H9 (cell line): ENCODE results near the gene PDZRN4. TPM values are rescaled to one million over a fixed set of nuclear protein-coding genes. Genes with fewer than 3 reads are reported as not detected.
"Not testable (repeated sequence)": the region's sequence is repeated elsewhere in the genome, so short reads cannot be mapped to it uniquely, and the experiment has no call there.

Experiments used
- DNase-seq: peaks from one replicate; pipeline ENCODE4 v3.0.0-alpha.2; 2017
- H2AFZ ChIP-seq: one replicate; pipeline ENCODE4 v1.6.1; 2013; ENCODE audit warnings: mild to moderate bottlenecking, low read length, control low read depth, moderate library complexity
- H2AK5ac ChIP-seq: 2 replicates; pipeline ENCODE4 v1.6.1; 2013; ENCODE audit warnings: low read length, control low read depth, mixed read lengths; ENCODE audit not compliant: insufficient read length
- H2BK120ac ChIP-seq: one replicate; pipeline ENCODE4 v1.6.1; 2013; ENCODE audit warnings: low read depth, mild to moderate bottlenecking, low read length, control low read depth, inconsistent platforms; ENCODE audit not compliant: poor library complexity, severe bottlenecking
- H2BK12ac ChIP-seq: 2 replicates; pipeline ENCODE4 v1.6.1; 2013; ENCODE audit warnings: low read length, control low read depth, mixed read lengths, low read depth; ENCODE audit not compliant: insufficient read length
- H2BK15ac ChIP-seq: 2 replicates; pipeline ENCODE4 v1.6.1; 2013; ENCODE audit warnings: low read depth, low read length, control low read depth
- H2BK20ac ChIP-seq: one replicate; pipeline ENCODE4 v1.6.1; 2013; ENCODE audit warnings: low read depth, mild to moderate bottlenecking, low read length, control low read depth, inconsistent platforms; ENCODE audit not compliant: poor library complexity, severe bottlenecking
- H2BK5ac ChIP-seq: 2 replicates; pipeline ENCODE4 v1.6.1; 2013; ENCODE audit warnings: low read length, control low read depth, mixed read lengths; ENCODE audit not compliant: insufficient read length
- H3K14ac ChIP-seq: 2 replicates; pipeline ENCODE4 v1.6.1; 2013; ENCODE audit warnings: low read length, control low read depth; ENCODE audit not compliant: insufficient read depth
- H3K18ac ChIP-seq: 2 replicates; pipeline ENCODE4 v1.6.1; 2013; ENCODE audit warnings: low read depth, mild to moderate bottlenecking, mixed read lengths, low read length, control low read depth; ENCODE audit not compliant: insufficient read length
- H3K23ac ChIP-seq: 2 replicates; pipeline ENCODE4 v1.6.1; 2013; ENCODE audit warnings: low read length, control low read depth, mixed read lengths, low read depth; ENCODE audit not compliant: insufficient read length
- H3K23me2 ChIP-seq: 2 replicates; pipeline ENCODE4 v1.6.1; 2013; ENCODE audit warnings: low read depth, mild to moderate bottlenecking, mixed read lengths, low read length, control low read depth; ENCODE audit not compliant: insufficient read length, poor library complexity, severe bottlenecking
- H3K27ac ChIP-seq: 2 replicates; pipeline ENCODE4 v1.5.1; 2013; ENCODE audit warnings: low read length, control low read depth, mixed read lengths, low read depth; ENCODE audit not compliant: insufficient read length
- H3K27me3 ChIP-seq: 2 replicates; pipeline ENCODE4 v1.6.1; 2013; ENCODE audit warnings: low read length, control low read depth, inconsistent platforms; ENCODE audit not compliant: insufficient read depth
- H3K4ac ChIP-seq: 2 replicates; pipeline ENCODE4 v1.6.1; 2013; ENCODE audit warnings: low read depth, mild to moderate bottlenecking, control low read depth, inconsistent platforms, low read length, moderate library complexity
- H3K4me1 ChIP-seq: 2 replicates; pipeline ENCODE4 v1.6.1; 2013; ENCODE audit warnings: low read length, control low read depth, inconsistent platforms; ENCODE audit not compliant: insufficient read depth
- H3K4me2 ChIP-seq: 2 replicates; pipeline ENCODE4 v1.6.1; 2013; ENCODE audit warnings: low read length, control low read depth, mixed read lengths; ENCODE audit not compliant: insufficient read length, insufficient read depth
- H3K56ac ChIP-seq: 2 replicates; pipeline ENCODE4 v1.6.1; 2013; ENCODE audit warnings: low read depth, mild to moderate bottlenecking, mixed read lengths, low read length, control low read depth; ENCODE audit not compliant: insufficient read length
- H3K79me1 ChIP-seq: 2 replicates; pipeline ENCODE4 v1.6.1; 2013; ENCODE audit warnings: low read depth, mild to moderate bottlenecking, moderate library complexity, low read length, control low read depth, inconsistent platforms; ENCODE audit not compliant: insufficient read depth, poor library complexity, severe bottlenecking
- H3K79me2 ChIP-seq: 2 replicates; pipeline ENCODE4 v1.6.1; 2013; ENCODE audit warnings: low read length, control low read depth, inconsistent platforms; ENCODE audit not compliant: insufficient read depth
- H3K9ac ChIP-seq: 2 replicates; pipeline ENCODE4 v1.6.1; 2013; ENCODE audit warnings: low read length, control low read depth, mixed read lengths; ENCODE audit not compliant: insufficient read length; ENCODE audit errors: extremely low read depth
- H3K9me3 ChIP-seq: one replicate; pipeline ENCODE4 v1.6.1; 2013; ENCODE audit warnings: low read depth, low read length, inconsistent platforms; ENCODE audit not compliant: control insufficient read depth
- H3T11ph ChIP-seq: one replicate; pipeline ENCODE4 v1.6.1; 2013; ENCODE audit warnings: mild to moderate bottlenecking, low read length, control low read depth, inconsistent platforms
- H4K20me1 ChIP-seq: one replicate; pipeline ENCODE4 v1.6.1; 2013; ENCODE audit not compliant: control insufficient read depth, insufficient read length, insufficient read depth
- H4K5ac ChIP-seq: 2 replicates; pipeline ENCODE4 v1.6.1; 2013; ENCODE audit warnings: low read depth, mild to moderate bottlenecking, mixed read lengths, low read length, control low read depth; ENCODE audit not compliant: insufficient read length
- H4K8ac ChIP-seq: replicated peaks from 2 replicates; pipeline ENCODE4 v1.6.1; 2013; ENCODE audit warnings: low read length, control low read depth, mixed read lengths, low read depth; ENCODE audit not compliant: insufficient read length
- H4K91ac ChIP-seq: 2 replicates; pipeline ENCODE4 v1.6.1; 2013; ENCODE audit warnings: low read depth, mild to moderate bottlenecking, moderate library complexity, mixed read lengths, low read length, control low read depth; ENCODE audit not compliant: insufficient read length
- H3K27ac Mint-ChIP-seq, 3 experiments: 2 replicates in 2 of 3; 3 replicates in 1 of 3; pipeline ENCODE4 v1.8.0; 2020 to 2021; ENCODE audit warnings: mixed read lengths in 3 of 3, mild to moderate bottlenecking in 1 of 3, moderate library complexity in 1 of 3
- H3K27me3 Mint-ChIP-seq: 2 replicates; pipeline ENCODE4 v1.8.0; 2021; ENCODE audit warnings: low read depth, mild to moderate bottlenecking, moderate library complexity, mixed read lengths
- H3K36me3 Mint-ChIP-seq, 3 experiments: 2 replicates in 2 of 3; 3 replicates in 1 of 3; pipeline ENCODE4 v1.8.0; 2020 to 2021; ENCODE audit warnings: low read depth in 3 of 3, mixed read lengths in 3 of 3; ENCODE audit not compliant: insufficient read depth in 1 of 3
- H3K4me1 Mint-ChIP-seq, 2 experiments: 2 replicates each; pipeline ENCODE4 v1.8.0; 2020; ENCODE audit warnings: mixed read lengths in 2 of 2
- H3K4me3 Mint-ChIP-seq, 2 experiments: 2 replicates in 1 of 2; 3 replicates in 1 of 2; pipeline ENCODE4 v1.8.0; 2020 to 2021; ENCODE audit warnings: mild to moderate bottlenecking in 2 of 2, mixed read lengths in 2 of 2, moderate library complexity in 1 of 2
- H3K9me3 Mint-ChIP-seq, 2 experiments: 2 replicates in 1 of 2; 3 replicates in 1 of 2; pipeline ENCODE4 v1.8.0; 2020; ENCODE audit warnings: mild to moderate bottlenecking in 2 of 2, mixed read lengths in 2 of 2, moderate library complexity in 1 of 2
- CTCF ChIP-seq: fragments of 200-600 bp; sonication (generic); conservative IDR thresholded peaks from 3 replicates; pipeline ENCODE4 v1.8.0; 2021; ENCODE audit warnings: antibody characterized with exemption, mild to moderate bottlenecking
- WGBS: extraction: QIAGEN DNeasy Blood & Tissue Kit; methylation state at CpG from one replicate; pipeline ENCODE4 v1.1.7; 2013; ENCODE audit warnings: missing lambda C conversion rate, low lambda C conversion rate, mixed read lengths; ENCODE audit not compliant: insufficient read length; ENCODE audit errors: extremely low coverage; 5-methylcytosine and 5-hydroxymethylcytosine counted together
- total RNA-seq: library from RNA; stranded (reverse); gene quantifications from 2 replicates; pipeline ENCODE4 v1.2.1, GENCODE V29; 2021

The PDZRN4 gene
- total RNA-seq, 1 experiment from 2014 or later = not detected

DNA sequence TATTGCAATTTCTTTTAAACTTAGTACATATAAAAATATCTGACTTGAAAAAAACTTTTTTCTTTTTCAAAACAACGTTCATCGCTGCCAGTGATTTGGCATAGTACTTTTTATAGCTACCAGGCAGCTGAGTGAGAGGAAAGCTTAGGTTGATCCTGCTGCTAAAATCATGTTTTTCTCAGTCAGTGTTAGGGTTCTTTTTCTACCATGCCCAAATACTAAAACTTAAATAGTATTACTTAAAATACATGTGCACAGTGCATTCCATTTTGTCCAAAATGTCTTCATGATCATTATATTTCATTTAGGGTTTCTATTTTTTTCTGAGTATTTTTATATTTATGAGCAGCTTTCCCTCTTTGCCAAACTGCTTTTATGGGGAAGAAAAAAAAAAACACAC is 123.8 kb downstream of the PDZRN4 start:
- Histone ChIP-seq H4K8ac (no peak overlapping the region), H3K9me3 (no peaks in the 10 kb centered on the region), H3K18ac (no peak overlapping the region), H3K4me2 (no peak overlapping the region), H2BK120ac (no peak overlapping the region), H3K79me2 (no peaks in the 10 kb centered on the region), H3T11ph (no peak overlapping the region), H3K23me2 (no peaks in the 10 kb centered on the region), H3K14ac (no peak overlapping the region), H3K23ac (no peak overlapping the region), H2AK5ac (no peak overlapping the region), H3K27me3 (no peaks in the 10 kb centered on the region), H2BK15ac (no peak overlapping the region), H3K4ac (no peak overlapping the region), H4K91ac (no peak overlapping the region), H3K56ac (no peak overlapping the region), H4K20me1 (no peaks in the 10 kb centered on the region), H3K27ac (no peak overlapping the region), H4K5ac (no peak overlapping the region), H2BK20ac (no peak overlapping the region), H2BK12ac (no peak overlapping the region), H3K9ac (no peak overlapping the region), H3K79me1 (no peaks in the 10 kb centered on the region), H2BK5ac (no peak overlapping the region), H2AFZ (no peak overlapping the region), H3K4me1 (no peaks in the 10 kb centered on the region)
- peaks cover 1 to 3% of the 10 kb centered on the region in 2 experiments; a peak in 2 of 5 replicates for H3K9me3 Mint-ChIP-seq
- H3K27me3 Mint-ChIP-seq = no peaks in the 10 kb centered on the region
- DNase-seq = no peak
- WGBS = no CpG with 5 or more reads among the region's 2 CpGs
- no peak overlapping the region for H3K4me3 Mint-ChIP-seq
- peaks cover 4 to 7% of the 10 kb centered on the region in 2 experiments; a peak in 3 of 4 replicates for H3K4me1 Mint-ChIP-seq
- H3K36me3 Mint-ChIP-seq = no peaks in the 10 kb centered on the region
- TF ChIP-seq CTCF = no peak
- H3K27ac Mint-ChIP-seq = no peak overlapping the region

- H3K56ac ChIP-seq, H2BK15ac ChIP-seq, H3K36me3 Mint-ChIP-seq, H4K5ac ChIP-seq, H3K4me1 Mint-ChIP-seq, H3K4me3 Mint-ChIP-seq, H3K9me3 Mint-ChIP-seq, H4K8ac ChIP-seq, H3K9me3 ChIP-seq, H3K79me2 ChIP-seq, H4K91ac ChIP-seq, H3K23ac ChIP-seq, H2BK20ac ChIP-seq, H3K27ac ChIP-seq, H3K9ac ChIP-seq, H2BK12ac ChIP-seq, H2AK5ac ChIP-seq, H4K20me1 ChIP-seq, H3K4me1 ChIP-seq, H3K18ac ChIP-seq, H3K14ac ChIP-seq, H3K23me2 ChIP-seq, H2BK120ac ChIP-seq, H3K27me3 ChIP-seq, H3T11ph ChIP-seq, H3K4me2 ChIP-seq, H2BK5ac ChIP-seq, H2AFZ ChIP-seq, H3K27me3 Mint-ChIP-seq, H3K4ac ChIP-seq, H3K79me1 ChIP-seq, H3K27ac Mint-ChIP-seq, DNase-seq: not testable (repeated sequence)
- WGBS = no CpG with 5 or more reads among the region's 4 CpGs
Measured at GRCh38 chr12:41312451-41312850, 124.3 kb downstream of the PDZRN4 start.
